Loucy (cell line): ENCODE data around the gene DPF3.

ENCODE experiments used
- H2AFZ ChIP-seq: fragments of 200-600 bp; sonication (generic); 2 replicates; pipeline ENCODE4 v1.6.0; 2016; ENCODE audit warnings: antibody characterized with exemption, mild to moderate bottlenecking, low read length, moderate library complexity
- H3F3A ChIP-seq: fragments of 200-600 bp; 2 replicates; pipeline ENCODE4 v1.6.0; 2016; ENCODE audit warnings: antibody characterized with exemption, low read depth, mild to moderate bottlenecking
- H3K27me3 ChIP-seq: fragments of 200-600 bp; sonication (generic); 2 replicates; pipeline ENCODE4 v1.6.1; 2014; ENCODE audit warnings: low read length, mild to moderate bottlenecking; ENCODE audit not compliant: insufficient read depth, poor library complexity, severe bottlenecking
- H3K36me3 ChIP-seq: fragments of 200-600 bp; sonication (generic); 2 replicates; pipeline ENCODE4 v1.6.1; 2016; ENCODE audit warnings: low read length; ENCODE audit not compliant: insufficient read depth
- H3K4me1 ChIP-seq: fragments of 200-600 bp; sonication (generic); 2 replicates; pipeline ENCODE4 v1.5.1; 2014; ENCODE audit warnings: low read length, mild to moderate bottlenecking; ENCODE audit not compliant: insufficient read depth, poor library complexity, severe bottlenecking
- H3K4me2 ChIP-seq: fragments of 200-600 bp; sonication (generic); 2 replicates; pipeline ENCODE4 v1.6.0; 2014; ENCODE audit warnings: antibody characterized with exemption, low read length, low read depth, mild to moderate bottlenecking; ENCODE audit not compliant: poor library complexity, severe bottlenecking
- H3K4me3 ChIP-seq: fragments of 200-600 bp; sonication (generic); 2 replicates; pipeline ENCODE4 v1.5.1; 2014; ENCODE audit warnings: low read length, mild to moderate bottlenecking, mixed read lengths; ENCODE audit not compliant: poor library complexity, severe bottlenecking
- H3K79me2 ChIP-seq: fragments of 200-600 bp; sonication (generic); 2 replicates; pipeline ENCODE4 v1.6.1; 2014; ENCODE audit warnings: low read length; ENCODE audit not compliant: insufficient read depth
- H3K9ac ChIP-seq: fragments of 200-600 bp; sonication (generic); 2 replicates; pipeline ENCODE4 v1.6.0; 2014; ENCODE audit warnings: mild to moderate bottlenecking, low read depth, low read length, moderate library complexity; ENCODE audit not compliant: poor library complexity, severe bottlenecking
- H3K9me2 ChIP-seq: fragments of 200-600 bp; sonication (generic); replicated peaks from 2 replicates; pipeline ENCODE4 v1.6.1; 2016; ENCODE audit warnings: low read depth, low read length, mixed read lengths
- H3K9me3 ChIP-seq: fragments of 200-600 bp; sonication (generic); 2 replicates; pipeline ENCODE4 v1.6.1; 2014; ENCODE audit warnings: mild to moderate bottlenecking, antibody characterized with exemption, low read length, low read depth; ENCODE audit not compliant: insufficient read depth
- H4K20me1 ChIP-seq: fragments of 200-600 bp; sonication (generic); 2 replicates; pipeline ENCODE4 v1.6.0; 2014; ENCODE audit warnings: antibody characterized with exemption, low read length, mild to moderate bottlenecking; ENCODE audit not compliant: insufficient read depth, poor library complexity, severe bottlenecking
- EZH2phosphoT487 ChIP-seq: fragments of 200-600 bp; IDR thresholded peaks from 2 replicates; pipeline ENCODE4 v1.6.1; 2018; ENCODE audit warnings: antibody characterized with exemption, mild to moderate bottlenecking, moderate library complexity, borderline replicate concordance
- TF ChIP-seq, protein P1 (sequence below): fragments of 200-600 bp; sonication (generic); conservative IDR thresholded peaks from 2 replicates; pipeline ENCODE4 v1.5.1; 2014; ENCODE audit warnings: mild to moderate bottlenecking, antibody characterized with exemption, low read length

The DPF3 gene

DNA sequence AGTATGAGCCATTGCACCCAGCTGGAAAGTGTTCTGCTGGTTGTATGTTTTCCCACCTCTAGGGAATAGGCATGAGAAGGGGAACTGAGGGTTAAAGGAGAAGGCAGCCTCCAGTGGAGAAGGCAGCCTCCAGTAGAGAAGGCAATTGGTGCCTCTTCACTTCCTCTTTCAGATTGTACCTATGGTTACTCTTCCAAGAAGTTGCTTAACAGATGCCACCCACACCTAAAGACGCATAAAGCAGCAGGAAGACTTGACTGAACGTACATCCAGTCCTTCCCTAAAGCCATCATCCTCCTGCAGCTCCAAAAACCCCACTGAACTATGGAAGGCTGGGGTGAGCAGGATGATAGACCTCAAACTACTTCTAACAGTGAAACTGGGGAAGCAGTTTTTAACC is 13.1 kb downstream of the DPF3 start:
- peaks cover 80% of the 10 kb centered on the region for H4K20me1 ChIP-seq
- H3K9ac ChIP-seq = no peak overlapping the region
- TF ChIP-seq EZH2phosphoT487 = no peak
- TF ChIP-seq, protein P1, sequence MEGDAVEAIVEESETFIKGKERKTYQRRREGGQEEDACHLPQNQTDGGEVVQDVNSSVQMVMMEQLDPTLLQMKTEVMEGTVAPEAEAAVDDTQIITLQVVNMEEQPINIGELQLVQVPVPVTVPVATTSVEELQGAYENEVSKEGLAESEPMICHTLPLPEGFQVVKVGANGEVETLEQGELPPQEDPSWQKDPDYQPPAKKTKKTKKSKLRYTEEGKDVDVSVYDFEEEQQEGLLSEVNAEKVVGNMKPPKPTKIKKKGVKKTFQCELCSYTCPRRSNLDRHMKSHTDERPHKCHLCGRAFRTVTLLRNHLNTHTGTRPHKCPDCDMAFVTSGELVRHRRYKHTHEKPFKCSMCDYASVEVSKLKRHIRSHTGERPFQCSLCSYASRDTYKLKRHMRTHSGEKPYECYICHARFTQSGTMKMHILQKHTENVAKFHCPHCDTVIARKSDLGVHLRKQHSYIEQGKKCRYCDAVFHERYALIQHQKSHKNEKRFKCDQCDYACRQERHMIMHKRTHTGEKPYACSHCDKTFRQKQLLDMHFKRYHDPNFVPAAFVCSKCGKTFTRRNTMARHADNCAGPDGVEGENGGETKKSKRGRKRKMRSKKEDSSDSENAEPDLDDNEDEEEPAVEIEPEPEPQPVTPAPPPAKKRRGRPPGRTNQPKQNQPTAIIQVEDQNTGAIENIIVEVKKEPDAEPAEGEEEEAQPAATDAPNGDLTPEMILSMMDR = no peak
- no peaks in the 10 kb centered on the region for H3K27me3 ChIP-seq
- peaks cover 99% of the 10 kb centered on the region for H3K79me2 ChIP-seq
- H3K9me2 ChIP-seq = no peaks in the 10 kb centered on the region
- no peak overlapping the region for H2AFZ ChIP-seq
- H3K4me1 ChIP-seq = peaks cover 42% of the 10 kb centered on the region
- H3K9me3 ChIP-seq = no peaks in the 10 kb centered on the region
- peak overlapping the region; percentile 2 for H3K4me2 ChIP-seq
- no peak overlapping the region for H3K4me3 ChIP-seq
- H3K36me3 ChIP-seq = peaks cover 62% of the 10 kb centered on the region; the same call in 1 of the 2 replicates
- H3F3A ChIP-seq = no peaks in the 10 kb centered on the region

DNA sequence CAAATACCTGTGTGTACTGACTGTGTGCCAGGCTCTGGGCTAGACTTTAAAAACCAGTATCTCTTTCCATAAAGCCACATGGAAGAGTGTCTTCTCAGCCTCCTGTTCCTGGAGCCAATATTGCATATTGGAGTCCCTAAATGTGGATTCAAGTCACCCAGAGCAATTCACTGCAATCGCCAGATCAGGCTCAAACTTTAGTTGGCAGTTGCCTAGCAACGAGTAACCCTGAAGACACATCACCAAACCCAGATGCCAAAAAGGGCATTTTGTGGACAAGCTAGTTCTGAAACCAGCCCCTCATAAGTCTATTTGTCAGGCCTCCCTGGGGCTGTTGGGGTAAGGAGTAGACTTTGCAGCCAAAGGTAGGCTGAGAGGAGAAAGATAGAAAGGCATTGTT is 13.7 kb downstream of the DPF3 start:
- H3K4me2 ChIP-seq = no peak overlapping the region
- no peaks in the 10 kb centered on the region for H3K9me2 ChIP-seq
- TF ChIP-seq, protein P1 = no peak
- no peak for TF ChIP-seq EZH2phosphoT487
- H3F3A ChIP-seq = no peaks in the 10 kb centered on the region
- H3K36me3 ChIP-seq = peaks cover 65% of the 10 kb centered on the region; the same call in 1 of the 2 replicates
- peaks cover 73% of the 10 kb centered on the region for H4K20me1 ChIP-seq
- no peak overlapping the region for H2AFZ ChIP-seq
- peak overlapping the region; percentile 28 for H3K9ac ChIP-seq
- H3K9me3 ChIP-seq = no peaks in the 10 kb centered on the region
- no peak overlapping the region for H3K4me3 ChIP-seq
- peaks cover 45% of the 10 kb centered on the region for H3K4me1 ChIP-seq
- H3K27me3 ChIP-seq = no peaks in the 10 kb centered on the region
- peaks cover 99% of the 10 kb centered on the region for H3K79me2 ChIP-seq

DNA sequence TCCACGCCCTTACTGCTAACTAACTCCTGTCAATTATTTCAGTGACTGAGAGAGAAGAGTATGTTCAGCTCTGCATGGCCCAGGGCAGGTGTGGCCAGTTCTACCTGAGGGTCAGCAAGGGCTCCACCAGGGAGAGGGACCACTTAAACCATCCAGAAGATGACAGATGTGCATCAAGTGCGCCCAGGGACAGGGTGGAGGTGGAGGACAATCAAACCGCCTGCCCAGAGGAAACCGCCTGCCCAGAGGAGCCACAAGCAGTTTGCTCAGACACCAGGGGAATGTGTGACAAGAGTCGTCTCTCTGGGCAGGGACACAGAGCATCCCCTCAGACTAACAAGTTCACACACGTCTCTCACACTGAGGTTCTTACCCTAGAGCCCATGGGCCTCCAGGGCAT is 14.5 kb downstream of the DPF3 start:
- Histone ChIP-seq H3K79me2 (peaks cover 100% of the 10 kb centered on the region), H3K27me3 (no peaks in the 10 kb centered on the region)

More for the DNA sequence above, 14.5 kb downstream of the DPF3 start:
- Histone ChIP-seq H4K20me1 (peaks cover 70% of the 10 kb centered on the region), H3K9ac (peak overlapping the region; percentile 28), H3F3A (no peaks in the 10 kb centered on the region), H3K9me3 (no peaks in the 10 kb centered on the region), H3K4me1 (peaks cover 42% of the 10 kb centered on the region), H3K4me2 (no peak overlapping the region), H2AFZ (no peak overlapping the region), H3K9me2 (no peaks in the 10 kb centered on the region), H3K36me3 (peaks cover 70% of the 10 kb centered on the region), H3K4me3 (no peak overlapping the region)
- TF ChIP-seq EZH2phosphoT487 = no peak
- TF ChIP-seq, protein P1 = no peak
